HG03095 (cell line): ENCODE measurements around the gene TMEM222.

ENCODE experiments used
- ATAC-seq: cut with Tn5 transposase; IDR thresholded peaks from one replicate; pipeline ENCODE4 v1.9.1; 2021; ENCODE audit warnings: moderate library complexity; ENCODE audit not compliant: unreplicated experiment

TMEM222 gene

DNA sequence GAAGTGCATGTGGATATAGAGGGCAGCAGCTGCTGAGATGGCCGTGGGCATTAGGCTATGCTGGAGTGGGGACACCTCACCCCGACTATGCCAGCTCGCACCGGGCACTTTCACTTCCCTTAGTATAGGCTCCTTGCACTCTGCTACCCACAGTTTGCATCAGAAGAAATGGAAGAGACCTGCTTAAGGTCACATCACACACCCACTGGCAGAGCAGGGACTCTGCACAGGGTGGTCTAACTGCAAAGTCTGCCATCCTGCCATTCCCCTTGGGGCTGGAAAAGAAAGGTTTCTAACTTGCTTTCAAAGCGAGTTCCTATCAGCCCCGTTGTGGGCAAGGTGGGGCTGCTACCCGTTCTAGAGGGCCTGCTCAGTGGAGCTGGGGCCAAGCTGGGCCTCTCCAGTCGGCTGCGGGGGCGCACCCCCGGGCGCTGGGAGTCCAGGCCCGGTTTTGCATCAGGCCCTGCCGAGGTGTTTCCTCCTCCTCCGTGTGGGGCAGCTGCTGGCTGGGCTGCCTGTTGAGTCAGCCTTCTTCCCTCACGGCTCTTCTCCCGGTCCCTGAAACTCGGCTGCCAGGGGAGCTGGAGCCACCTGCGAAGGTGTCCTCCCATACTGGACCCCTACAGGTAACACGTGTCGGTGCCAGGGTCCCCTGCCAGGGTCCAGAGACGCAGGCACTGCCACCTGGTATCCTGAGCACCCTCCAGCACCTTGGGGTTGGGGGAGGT, 19.7 kb downstream of the TMEM222 start, which contains the start of gene SYTL1:
SYTL1 (plus strand) TSS at position 498 of the 728 bp plus-strand sequence. CDS start 3,313 bp downstream, outside the sequence.
- peak; percentile 49 for ATAC-seq

DNA sequence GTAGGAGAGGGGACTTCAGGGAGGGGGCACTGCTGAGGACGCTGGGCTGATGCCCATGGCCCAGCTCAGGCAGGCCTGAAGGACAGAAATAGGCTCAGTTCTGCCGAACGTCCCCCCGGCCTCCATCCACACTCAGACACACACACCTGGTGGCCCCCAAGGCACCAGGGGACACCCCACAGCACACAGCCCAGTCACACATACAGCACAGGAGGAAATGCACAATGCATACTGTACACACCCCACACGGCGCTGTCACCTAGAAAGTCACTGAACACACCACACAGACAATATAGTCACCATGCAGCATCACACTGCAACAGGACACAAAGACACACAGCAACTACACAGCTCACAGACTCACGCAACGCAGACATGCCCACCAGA, 20.4 kb downstream of the TMEM222 start:
- ATAC-seq: no peak

DNA sequence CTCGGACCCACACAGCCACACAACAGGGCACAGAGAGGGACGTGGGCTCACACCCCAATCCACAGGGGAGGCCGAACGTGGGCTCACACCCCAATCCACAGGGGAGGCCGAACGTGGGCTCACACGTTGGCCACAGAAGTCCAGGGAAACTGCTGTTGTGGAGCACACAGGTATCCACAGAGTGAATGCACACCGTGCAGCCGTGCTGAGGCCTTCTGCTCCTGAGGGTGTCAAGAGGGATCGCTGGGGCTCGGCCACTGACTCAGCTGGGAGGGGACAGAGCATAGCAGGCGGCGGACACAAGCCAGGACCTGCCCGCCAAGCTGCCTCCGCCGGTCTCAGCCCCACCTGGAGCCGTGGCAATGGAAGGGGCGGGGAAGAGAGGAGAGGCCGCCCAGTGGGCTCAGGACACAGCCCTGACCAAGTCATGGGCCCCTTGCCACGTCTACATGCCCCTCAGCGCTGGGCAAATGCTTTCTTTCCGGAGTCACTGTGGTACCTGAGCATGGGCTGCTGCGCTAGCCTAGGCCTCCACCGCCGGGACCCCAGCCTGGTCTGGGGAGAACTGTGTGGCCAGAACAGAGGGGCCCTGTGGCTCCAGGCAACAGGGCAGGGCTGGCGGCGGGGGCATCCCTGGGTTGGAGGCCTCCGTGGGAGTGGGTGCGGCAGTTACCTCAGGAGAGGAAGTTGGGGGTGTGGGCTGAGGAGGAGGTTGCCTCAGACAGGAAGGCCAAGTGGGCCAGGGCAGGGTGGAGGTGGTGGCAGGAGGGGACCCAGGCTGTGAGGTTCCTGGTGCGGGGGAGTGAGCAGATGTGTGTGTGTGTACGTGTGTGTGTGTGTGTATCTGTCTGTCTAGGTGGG, 21.0 kb downstream of the TMEM222 start:
- ATAC-seq: no peak

DNA sequence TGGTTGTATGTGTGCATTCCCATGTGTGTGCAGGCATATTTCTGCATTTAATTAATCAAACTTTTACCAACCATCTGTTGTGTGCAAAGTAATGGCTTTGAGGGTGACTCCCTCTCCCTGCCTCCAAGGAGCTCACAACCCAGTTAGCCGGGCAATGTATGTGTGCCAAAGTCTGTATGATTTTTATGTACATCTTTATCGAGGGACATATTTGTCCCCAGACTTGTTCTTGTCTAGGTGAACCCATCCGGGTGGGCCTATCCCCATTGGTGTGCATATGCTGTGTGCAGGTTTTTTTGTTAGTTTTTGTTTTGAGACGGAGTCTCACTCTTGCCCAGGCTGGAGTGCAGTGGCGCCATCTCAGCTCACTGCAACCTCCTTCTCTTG, 21.7 kb downstream of the TMEM222 start:
- no peak for ATAC-seq

DNA sequence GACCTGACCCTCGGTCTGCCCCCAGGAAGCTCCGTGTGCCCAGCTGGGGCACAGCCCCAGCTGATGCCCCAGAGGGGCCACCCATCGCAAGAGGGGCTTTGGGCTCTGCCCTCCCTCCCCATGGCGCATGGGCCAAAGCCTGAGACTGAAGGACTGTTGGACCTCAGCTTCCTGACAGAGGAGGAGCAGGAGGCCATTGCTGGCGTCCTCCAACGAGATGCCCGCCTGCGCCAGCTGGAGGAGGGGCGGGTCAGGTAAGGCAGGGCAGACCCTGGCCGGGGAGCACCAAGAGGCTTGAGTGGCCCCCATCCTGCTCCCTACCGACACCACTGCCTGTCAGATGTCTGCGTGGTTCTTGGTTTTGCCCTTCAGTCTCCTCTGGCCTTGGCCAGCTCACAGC, 23.3 kb downstream of the TMEM222 start:
- ATAC-seq: no peak

DNA sequence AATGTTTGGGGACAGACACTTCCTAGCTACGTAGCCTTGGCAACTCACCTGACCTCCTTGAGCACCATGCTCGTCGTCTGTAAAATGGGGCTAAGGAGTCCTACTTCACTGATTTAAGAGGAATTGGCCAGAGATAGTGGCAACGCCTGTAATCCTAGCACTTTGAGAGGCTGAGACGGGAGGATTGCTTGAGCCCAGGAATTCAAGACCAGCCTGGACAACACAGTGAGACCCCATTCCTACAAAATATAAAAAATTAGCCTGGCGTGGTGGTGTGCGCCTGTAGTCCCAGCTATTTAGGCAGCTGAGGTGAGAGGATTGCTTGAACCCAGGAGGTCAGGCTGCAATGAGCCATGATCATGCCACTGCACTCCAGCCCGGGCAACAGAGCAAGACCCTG, 24.4 kb downstream of the TMEM222 start:
- no peak for ATAC-seq

DNA sequence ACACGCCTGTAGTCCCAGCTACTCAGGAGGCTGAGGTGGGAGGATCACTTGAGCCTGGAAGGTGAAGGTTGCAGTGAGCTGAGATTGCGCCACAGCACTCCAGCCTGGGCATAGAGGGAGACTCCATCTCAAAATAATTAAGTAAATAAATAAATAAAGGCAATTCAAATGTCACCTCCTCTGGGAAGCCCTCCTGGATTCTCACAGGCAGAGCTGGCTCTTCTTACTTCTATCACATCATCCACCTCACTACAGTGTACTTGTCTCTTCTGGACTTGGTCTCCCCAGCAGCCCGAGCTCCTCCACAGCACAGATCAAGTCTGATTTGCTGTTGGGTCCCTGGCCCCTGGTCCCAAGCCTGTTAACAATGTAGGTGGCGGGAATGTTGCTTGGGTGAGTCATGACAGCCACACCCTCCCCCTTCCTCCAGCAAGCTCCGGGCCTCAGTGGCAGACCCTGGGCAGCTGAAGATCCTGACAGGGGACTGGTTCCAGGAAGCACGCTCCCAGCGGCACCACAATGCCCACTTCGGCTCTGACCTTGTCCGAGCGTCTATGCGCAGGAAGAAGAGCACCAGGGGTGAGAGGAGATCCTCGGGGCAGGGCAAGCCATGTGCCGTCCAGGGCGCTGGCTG, 25.1 kb downstream of the TMEM222 start:
- no peak for ATAC-seq

DNA sequence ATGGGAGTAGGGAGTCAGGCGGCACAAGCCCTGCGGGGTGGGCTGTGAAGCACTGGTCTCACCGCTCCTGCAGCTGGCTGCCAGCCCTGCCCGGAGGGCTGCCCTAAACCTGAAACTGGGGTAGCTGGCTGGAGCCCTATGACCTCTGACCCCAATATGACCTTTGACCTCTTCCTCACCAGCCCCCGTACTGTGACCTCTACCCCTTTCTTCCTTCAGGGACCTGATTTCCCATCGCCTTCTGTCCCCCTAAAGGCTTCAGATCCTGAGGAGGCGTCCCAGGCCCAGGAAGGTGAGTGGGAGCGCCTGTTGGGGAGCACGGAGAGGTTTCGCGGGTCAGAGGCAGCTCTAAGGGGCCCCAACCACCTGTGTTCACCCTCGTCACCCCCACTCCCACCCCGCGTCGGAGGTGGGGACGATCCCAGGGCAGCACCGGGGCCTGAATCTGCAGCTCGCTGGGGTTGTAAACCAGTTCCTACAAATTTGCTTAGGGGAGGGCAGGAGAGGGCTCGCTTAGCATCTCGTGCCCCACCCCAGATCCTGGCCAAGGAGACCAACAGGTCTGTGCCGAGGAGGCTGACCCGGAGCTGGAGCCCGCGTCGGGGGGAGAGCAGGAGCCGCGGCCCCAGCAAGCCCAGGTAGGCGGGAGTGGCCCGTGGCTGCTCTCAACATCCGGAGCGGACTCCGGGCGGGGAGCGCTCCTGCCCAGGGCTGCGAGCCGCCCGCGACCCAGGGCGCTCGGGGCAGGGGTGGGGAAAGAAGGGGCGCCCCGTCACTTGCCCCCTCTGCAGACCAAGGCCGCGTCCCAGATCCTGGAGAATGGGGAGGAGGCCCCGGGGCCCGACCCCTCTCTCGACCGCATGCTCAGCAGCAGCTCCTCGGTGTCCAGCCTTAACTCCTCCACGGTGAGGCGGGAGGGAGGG, 27.2 kb downstream of the TMEM222 start:
- ATAC-seq: no peak

DNA sequence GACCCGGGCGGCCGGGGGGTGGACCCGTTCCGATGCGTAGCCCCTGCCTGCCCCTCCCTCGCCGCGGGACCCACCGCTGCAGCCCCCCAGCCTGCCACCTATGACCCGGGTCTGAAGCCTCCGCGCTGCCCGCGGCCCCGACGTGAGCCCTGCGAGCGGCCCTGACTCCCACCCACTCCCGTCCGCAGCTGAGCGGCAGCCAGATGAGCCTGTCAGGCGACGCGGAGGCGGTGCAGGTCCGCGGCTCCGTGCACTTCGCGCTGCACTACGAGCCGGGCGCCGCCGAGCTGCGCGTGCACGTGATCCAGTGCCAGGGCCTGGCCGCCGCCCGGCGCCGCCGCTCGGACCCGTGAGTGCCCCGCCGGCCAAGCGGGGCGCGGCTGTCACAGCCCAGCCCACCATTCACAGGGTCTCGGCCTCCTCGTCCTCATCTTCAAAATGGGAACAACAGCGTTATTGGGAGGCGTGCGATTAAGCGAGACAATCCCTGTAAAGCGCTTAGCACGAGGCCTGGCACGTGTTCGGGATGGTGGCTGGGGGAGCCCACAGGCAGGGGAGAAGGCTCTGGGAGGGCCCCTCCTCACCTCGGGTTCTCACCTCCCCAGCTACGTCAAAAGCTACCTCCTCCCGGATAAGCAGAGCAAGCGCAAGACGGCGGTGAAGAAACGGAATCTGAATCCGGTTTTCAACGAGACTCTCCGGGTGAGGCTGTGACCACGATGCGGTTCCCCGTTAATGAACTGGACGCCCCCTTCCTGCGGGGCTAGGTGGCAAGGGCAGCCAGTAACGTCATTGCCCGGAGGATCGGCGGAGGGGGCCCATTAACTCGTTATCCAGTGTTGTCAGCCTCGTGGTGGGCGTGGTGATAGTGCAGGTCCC, 28.1 kb downstream of the TMEM222 start:
- no peak for ATAC-seq

DNA sequence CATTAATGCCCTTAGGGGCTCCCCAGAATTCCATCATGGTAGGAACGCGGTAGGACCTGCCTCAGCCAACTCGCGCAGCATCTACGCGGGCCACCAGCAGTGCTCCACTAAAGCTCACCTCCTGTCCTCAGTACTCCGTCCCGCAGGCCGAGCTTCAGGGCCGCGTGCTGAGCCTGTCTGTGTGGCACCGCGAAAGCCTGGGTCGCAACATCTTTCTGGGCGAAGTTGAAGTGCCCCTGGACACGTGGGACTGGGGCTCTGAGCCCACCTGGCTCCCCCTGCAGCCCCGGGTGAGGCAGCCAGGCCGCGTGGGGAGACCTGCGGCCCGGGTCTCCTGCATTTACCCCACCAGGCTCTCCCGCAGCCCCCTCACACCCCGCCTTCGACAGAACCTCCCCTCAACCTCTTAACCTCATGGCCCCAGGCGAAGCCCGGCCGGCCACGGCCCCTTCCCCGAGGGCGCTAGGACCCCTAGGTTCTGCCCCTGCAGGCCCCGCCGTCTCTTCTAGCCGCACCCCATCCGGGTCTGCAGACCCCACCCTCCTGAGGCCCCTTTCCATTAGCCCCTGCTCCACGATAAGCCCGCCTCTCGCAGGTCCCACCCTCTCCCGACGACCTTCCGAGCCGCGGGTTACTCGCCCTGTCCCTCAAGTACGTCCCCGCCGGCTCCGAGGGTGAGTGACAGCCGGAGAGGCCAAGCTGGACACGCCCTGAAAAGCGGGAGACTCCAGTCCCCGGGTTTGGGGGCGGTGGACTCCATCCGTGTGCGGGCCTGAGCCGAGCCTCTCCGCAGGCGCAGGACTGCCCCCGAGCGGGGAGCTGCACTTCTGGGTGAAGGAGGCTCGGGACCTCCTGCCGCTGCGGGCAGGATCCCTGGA, 28.9 kb downstream of the TMEM222 start:
- no peak for ATAC-seq

DNA sequence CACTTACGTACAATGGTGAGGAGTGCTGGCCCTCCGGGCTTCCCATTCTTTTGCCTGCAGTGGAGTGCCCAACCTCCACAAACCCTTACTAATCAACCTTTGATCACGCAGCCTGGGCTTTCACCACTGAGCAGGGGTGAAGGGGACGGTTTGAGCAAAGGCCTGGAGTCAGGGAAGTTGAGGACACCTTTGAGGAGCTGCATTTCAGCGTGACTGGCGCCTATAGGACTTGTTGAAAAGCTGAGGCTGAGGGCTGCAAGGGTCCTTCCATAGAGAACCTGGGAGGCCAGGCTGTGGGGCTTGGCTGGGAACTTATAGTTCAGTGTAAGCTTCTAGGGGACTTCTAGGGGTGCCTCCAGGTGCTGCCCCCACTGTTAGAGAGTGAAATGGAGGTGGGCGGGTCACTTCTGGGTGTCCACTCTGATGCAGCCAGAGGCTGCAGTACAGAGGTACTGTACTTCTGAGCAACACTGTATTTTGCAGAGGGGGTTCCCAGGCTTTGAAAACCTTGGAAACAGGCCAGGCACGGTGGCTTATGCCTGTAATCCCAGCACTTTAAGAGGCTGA, 29.7 kb downstream of the TMEM222 start:
- ATAC-seq: no peak

DNA sequence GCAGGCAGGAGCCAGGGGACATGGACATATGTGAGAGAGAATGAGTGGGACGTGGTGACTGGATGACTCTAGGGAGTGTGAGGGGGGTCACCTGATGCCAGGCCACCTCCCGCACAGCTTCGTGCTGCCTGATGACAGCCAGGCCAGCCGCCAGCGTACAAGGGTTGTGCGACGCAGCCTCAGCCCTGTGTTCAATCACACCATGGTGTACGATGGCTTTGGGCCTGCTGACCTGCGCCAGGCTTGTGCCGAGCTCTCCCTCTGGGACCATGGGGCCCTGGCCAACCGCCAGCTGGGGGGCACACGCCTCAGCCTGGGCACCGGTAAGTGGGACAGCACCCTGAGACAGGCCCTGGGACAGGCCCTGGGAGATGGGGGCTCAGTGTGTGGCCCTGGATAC, 31.2 kb downstream of the TMEM222 start:
- no peak for ATAC-seq

DNA sequence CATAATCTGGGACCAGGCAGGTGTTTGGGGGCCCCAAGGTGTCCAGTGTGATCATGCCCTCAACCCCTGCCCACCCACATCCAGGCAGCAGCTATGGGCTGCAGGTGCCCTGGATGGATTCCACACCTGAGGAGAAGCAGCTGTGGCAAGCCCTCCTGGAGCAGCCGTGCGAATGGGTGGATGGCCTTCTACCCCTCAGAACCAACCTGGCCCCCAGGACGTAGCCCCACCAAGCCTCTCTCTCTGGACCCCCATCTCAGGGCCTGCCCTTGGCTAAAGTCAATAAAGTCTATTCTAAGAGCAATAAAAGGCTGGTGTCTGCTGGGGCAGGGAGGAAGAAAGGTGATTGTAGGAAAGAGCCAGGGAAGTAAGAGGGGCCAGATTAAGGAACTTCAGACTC, 31.7 kb downstream of the TMEM222 start:
- no peak for ATAC-seq

DNA sequence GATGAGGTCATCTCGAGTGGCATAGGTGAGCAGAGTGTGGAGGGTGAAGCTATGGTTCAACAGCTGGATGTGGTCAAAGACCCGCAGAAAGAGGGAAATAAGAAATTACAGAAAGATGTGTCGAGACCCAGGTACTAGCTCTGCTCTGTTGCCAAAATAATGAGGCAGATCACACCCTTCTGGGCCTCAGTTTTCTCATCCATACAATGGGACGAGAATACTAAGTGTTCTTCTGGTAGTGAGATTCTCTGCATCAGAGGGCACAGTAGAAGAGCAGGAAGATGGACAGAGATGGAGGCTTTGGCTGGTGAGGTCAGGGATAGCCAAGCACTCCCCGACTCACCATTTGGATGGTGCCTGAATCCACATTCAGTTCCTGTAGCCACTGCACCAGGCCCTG, 33.7 kb downstream of the TMEM222 start:
- no peak for ATAC-seq

DNA sequence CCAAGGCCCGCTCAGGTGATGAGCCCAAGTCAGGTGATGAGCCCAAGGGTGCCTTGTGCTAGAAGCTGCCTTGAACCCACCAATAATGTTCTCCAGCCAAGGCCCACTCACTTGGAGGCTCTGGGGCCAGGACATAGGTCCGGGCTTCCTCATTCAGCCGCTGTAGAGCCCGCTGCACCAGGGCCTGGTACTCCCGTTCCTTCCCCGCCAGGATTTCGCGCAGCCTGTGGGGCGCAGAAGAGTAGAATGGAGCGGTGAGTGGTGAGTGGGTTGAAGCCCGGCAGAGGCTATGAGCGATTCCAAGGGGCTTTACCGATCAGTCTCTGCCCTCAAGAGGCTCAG, 34.3 kb downstream of the TMEM222 start:
- no peak for ATAC-seq

DNA sequence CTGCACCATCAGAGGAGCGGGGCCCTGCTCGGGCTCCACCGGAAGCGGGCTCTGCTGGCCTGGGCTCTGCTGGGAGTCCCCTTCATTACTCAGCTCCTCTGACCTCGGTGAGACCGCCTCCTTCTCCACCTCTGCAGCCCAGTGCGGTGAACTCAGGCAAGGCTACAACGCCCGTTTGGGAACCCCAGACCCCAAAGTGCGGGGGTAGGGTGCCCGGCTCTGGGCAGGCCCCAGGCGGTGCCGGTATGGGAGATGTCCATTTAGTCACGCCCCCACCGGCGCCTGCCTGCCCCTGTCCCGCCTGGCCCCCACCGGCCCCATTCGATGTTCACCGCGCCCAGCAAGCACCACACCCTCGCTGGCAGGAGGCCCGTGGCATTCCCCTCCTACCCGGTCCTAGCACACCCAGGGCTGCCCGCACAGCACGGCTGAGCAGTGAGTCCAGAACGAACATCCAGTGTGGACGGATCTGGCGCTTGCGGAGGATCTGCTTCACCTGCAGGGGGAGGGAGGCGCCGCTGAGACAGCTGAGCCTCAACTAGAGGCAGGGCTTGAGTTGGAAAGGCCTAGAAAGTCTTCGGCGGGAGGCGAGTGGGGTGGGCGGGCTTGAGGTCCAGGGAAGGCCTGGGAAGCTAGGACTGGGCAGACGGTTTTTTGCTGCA, 34.8 kb downstream of the TMEM222 start:
- no peak for ATAC-seq

DNA sequence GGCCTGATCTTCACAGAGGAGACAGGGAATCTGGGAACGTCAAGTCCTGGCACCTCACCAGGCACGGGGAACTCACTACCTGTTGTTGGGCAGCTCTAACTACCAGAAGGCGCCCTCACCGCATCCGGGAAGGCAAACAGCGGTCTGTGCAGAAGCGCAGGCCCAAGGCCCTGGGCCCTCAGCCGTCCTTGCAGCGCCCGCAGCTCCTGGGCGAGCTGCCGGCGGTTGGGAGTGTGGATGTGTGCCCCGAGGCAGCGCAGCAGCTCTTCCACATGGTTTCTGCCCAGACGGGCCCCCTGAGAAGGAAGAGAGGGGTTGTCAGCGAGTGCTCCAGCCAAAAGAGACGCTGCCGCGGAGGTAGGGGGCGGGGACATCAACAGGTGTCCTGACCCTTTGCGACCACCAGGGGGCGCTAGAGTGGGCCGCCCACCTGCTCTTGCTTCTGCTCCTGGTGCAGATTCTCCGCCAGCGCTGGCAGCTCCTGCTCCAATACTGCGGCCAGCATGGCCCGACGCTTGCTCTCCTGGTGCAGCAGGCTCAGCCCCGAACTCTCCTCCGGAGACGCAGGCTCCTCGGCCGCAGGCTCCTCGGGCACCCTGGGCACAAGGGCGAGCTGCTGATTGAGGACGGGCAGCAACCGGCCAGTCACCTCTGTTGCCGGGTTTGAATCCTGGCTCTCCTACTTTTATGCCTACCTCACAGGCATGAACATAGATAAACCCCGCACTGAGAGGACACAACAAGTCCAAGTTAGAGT, 35.5 kb downstream of the TMEM222 start:
- peak; percentile 50 for ATAC-seq
